GM10266 (cell line): ENCODE measurements around the gene FRY.

Experiments used
- DNase-seq: peaks from one replicate; pipeline ENCODE4 v3.0.0; 2012; ENCODE audit errors: extremely low spot score
- TF ChIP-seq, protein P1 (sequence below): IDR thresholded peaks from 2 replicates; pipeline ENCODE4 v1.5.1; 2012; ENCODE audit warnings: mild to moderate bottlenecking, low read depth; ENCODE audit not compliant: control insufficient read depth, insufficient read depth; ENCODE audit errors: missing control alignments

The FRY gene

DNA sequence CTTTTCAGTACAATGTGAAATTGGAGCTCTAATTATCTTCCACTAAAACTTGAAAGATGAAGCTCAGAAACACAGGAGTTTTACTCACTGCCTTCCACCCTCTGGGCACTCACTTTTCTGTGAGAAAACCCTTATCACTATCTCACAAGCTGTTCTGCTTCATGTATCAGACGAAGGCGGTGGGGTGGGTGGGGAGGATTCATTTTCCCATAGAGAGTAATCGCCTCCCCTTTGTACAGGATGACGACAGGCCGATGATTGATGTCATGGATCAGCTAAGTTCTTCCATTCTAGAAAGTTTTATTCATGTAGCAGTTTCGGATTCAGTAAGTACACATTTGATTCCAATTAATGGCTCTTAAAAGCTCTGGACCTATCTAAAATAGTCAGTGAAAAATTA, 143.7 kb downstream of the FRY start:
- TF ChIP-seq, protein P1, sequence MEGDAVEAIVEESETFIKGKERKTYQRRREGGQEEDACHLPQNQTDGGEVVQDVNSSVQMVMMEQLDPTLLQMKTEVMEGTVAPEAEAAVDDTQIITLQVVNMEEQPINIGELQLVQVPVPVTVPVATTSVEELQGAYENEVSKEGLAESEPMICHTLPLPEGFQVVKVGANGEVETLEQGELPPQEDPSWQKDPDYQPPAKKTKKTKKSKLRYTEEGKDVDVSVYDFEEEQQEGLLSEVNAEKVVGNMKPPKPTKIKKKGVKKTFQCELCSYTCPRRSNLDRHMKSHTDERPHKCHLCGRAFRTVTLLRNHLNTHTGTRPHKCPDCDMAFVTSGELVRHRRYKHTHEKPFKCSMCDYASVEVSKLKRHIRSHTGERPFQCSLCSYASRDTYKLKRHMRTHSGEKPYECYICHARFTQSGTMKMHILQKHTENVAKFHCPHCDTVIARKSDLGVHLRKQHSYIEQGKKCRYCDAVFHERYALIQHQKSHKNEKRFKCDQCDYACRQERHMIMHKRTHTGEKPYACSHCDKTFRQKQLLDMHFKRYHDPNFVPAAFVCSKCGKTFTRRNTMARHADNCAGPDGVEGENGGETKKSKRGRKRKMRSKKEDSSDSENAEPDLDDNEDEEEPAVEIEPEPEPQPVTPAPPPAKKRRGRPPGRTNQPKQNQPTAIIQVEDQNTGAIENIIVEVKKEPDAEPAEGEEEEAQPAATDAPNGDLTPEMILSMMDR = no peak
- no peak for DNase-seq

DNA sequence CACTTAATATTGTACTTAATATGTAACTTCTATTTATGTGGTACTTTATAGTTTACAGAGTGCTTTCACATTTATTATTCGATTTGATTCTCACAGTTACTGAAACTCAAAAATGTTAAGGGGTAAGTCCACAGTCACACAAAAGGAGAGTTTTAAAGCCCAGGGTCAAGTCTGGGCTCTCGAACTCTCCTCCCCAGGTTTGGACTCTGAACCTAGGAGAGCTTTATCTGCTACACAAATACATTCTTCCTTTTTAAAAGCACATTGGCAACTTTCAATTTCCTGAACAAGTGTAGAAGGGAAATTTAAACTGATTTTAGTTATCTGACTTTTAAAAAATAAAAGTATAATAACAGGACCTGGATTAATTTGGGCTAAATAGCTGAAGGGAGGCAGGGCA, 144.4 kb downstream of the FRY start:
- TF ChIP-seq, protein P1 = no peak
- no peak for DNase-seq

DNA sequence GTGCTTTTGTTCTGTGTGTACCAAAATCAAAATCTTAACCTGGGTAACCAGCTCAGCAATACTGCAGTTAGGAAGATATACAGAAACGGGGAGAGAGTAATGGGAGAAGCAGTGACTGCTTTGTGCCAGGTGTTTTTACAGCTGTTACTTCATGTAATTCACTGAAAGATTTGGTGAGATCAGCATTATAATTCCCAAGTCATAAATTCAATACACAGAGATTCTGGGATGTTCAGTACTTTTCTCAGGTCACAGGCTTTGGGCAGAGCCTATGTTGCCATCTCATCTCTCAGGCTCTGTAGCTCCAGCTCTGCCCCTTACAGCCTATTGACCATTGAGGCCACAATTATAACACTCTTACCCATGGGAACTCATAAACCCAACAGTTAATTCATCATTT, 145.1 kb downstream of the FRY start:
- no peak for DNase-seq
- TF ChIP-seq, protein P1 = no peak

DNA sequence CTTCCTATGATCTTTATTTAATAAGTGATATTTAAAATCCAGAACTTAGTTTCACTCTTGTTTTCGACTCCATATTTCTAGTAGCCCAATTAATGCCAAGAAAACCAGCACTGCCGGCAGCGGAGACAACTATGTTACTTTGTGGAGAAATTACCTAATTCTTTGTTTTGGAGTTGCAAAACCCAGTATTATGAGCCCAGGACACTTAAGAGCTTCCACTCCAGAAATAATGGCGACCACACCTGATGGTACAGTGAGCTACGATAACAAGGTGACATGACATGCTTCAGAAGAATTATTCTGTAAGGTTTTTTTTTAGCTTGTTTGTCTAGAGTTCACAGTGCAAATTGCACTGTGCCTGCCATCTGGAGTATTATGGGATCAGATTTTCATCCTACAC, 147.2 kb downstream of the FRY start:
- TF ChIP-seq, protein P1 = no peak
- DNase-seq = no peak

DNA sequence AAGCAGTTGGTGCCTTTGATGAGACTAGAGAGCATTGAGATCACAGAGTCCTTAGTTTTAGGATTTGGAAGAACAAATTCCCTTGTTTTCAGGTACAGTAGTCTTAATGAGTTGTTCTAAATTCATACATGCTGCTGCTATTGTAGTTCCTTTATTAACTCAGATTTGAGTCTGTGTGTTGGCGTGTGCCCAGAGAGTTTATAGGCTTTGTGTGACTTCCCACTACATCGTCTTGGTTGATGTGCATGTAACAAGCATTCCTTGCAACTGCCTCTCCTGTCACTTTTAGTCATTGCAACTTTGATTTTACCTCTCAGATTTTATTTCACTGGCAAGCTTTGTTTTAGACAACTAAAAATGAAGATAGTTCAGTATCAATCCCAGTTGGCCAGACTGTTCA, 148.1 kb downstream of the FRY start:
- DNase-seq = no peak
- TF ChIP-seq, protein P1 = no peak

DNA sequence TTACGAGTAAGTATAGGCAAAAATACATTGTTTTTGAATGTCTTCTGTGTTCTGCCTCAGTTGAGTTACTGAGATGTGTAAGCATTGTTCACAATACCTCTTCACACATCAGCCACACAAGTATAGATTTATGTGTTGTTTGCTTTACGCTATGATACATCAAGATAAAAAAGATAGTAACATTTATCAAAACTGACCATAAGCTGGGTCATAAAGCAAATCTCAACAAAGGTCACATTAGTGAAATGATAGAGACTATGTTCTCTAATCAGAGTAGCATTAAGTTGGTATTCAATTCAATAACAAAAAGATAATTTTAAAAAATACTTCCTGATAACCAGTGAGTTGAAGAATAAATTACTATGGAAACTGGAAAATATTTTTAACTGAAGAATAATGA, 156.1 kb downstream of the FRY start:
- TF ChIP-seq, protein P1 = no peak
- DNase-seq = no peak

DNA sequence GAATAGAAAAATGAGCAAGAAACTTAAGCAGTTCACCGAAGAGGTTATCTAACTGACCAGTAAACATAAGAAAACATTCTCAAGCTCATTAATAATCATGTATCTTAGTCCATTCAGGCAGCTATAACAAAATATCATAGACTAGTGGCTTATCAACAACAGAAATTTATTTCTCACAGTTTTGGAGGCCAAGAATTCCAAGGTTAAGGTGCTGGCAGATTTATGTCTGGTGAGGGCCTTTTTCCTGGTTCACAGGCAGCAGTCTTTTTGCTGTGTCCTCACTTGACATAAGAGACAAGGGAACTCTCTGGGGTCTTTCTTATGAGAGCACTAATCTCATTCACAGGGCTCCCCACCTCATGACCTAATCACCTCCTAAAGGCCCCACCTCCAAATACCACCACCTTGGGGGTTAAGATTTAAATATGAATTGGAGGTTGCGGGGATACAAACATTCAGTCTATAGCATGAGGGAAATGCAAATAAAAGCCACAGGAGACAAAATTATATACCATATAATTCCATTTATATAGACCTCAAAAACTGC, 160.0 kb downstream of the FRY start:
- DNase-seq = no peak
- TF ChIP-seq, protein P1 = no peak
